Activated naive CD4-positive, alpha-beta T cell treated with anti-CD3 and anti-CD28 coated beads for 36 hours (primary cell): ENCODE measurements around the gene CTDSPL2. TPM values are rescaled to one million over a fixed set of nuclear protein-coding genes. Genes with fewer than 3 reads are reported as not detected.
"Not testable (repeated sequence)": the region's sequence is repeated elsewhere in the genome, so short reads cannot be mapped to it uniquely, and the experiment has no call there.

Source experiments
- CTCF ChIA-PET: fragments of 350-600 bp; sonication (Branson Sonifier 250); formaldehyde crosslinking; loops from one replicate; lab custom pipeline; 2021; ENCODE audit warnings: antibody characterized with exemption; lab: Charles Lee
- DNase-seq: peaks from one replicate; pipeline ENCODE4 v3.0.0-alpha.2; 2020
- H3K27ac Mint-ChIP-seq: one replicate; pipeline ENCODE4 v1.8.0; 2021; ENCODE audit warnings: mild to moderate bottlenecking, mixed read lengths
- H3K27me3 Mint-ChIP-seq: one replicate; pipeline ENCODE4 v1.8.0; 2021; ENCODE audit warnings: low read depth, mixed read lengths
- H3K36me3 Mint-ChIP-seq: one replicate; pipeline ENCODE4 v1.8.0; 2021; ENCODE audit warnings: low read depth, mixed read lengths
- H3K4me1 Mint-ChIP-seq: one replicate; pipeline ENCODE4 v1.8.0; 2021; ENCODE audit warnings: low read depth, mixed read lengths
- H3K4me3 Mint-ChIP-seq: one replicate; pipeline ENCODE4 v1.8.0; 2021; ENCODE audit warnings: mild to moderate bottlenecking, moderate library complexity, mixed read lengths
- H3K9me3 Mint-ChIP-seq: one replicate; pipeline ENCODE4 v1.8.0; 2021; ENCODE audit warnings: mixed read lengths
- intact Hi-C: fragments of 100-400 bp; cut with micrococcal nuclease; formaldehyde crosslinking; loops from one replicate; pipeline ENCODE4 v1.15.1; 2023
- total RNA-seq, 2 experiments: library from RNA; stranded (reverse); gene quantifications; one replicate each; pipeline ENCODE4 v1.2.3, GENCODE V29; 2021

Gene CTDSPL2
- total RNA-seq, 2 experiments from 2014 or later: 61.8 to 63.7 TPM

- CTCF ChIA-PET: interaction anchor here (0.6 kb wide), 1 partner anchor 15 kb away, joined by 3 read pairs; no protein-coding TSS in a partner anchor
- DNase-seq: no peak
- no peak overlapping the region for H3K27ac Mint-ChIP-seq
Observed at GRCh38 chr15:44443515-44443914, 16.1 kb downstream of the CTDSPL2 start.

DNA sequence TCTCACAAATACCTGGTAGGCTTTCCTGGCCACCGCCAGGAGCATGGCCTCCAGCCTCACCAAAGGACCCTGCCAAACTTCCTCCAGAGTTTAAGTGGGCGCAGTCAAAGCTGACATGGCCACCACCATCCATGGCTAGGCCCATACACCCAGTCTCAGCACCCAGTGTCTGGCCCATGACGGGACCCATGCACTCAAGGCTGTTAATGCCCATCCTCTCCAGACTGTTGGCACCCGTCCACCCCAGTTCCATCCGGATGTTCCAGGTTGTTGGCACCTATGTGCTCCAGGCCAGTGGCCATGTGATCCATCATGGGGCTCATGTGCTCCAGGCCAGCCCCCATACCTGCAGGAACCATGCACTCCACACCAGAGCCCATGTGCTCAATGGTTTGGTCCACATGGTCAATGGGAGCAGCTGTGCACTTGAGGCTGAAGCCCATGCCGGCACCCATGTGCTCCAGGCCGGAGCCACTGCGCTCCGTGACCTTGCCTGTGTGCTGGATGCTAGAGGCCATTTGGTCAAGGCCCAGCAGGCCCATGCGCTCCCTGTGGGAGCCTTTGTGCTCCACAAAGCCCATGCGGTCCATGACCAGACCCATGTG is 20.4 kb downstream of the CTDSPL2 start:
- intact Hi-C loops: no loop called here
- DNase-seq: no peak
- CTCF ChIA-PET: no interaction called here

More at GRCh38 chr15:44443515-44443914, 16.1 kb downstream of the CTDSPL2 start:
- Mint-ChIP-seq H3K27me3 (no peaks in the 10 kb centered on the region), H3K36me3 (peaks cover 32% of the 10 kb centered on the region), H3K4me1 (peaks cover 42% of the 10 kb centered on the region), H3K9me3 (no peaks in the 10 kb centered on the region), H3K4me3 (no peak overlapping the region)
- intact Hi-C loops: no loop called here

DNA sequence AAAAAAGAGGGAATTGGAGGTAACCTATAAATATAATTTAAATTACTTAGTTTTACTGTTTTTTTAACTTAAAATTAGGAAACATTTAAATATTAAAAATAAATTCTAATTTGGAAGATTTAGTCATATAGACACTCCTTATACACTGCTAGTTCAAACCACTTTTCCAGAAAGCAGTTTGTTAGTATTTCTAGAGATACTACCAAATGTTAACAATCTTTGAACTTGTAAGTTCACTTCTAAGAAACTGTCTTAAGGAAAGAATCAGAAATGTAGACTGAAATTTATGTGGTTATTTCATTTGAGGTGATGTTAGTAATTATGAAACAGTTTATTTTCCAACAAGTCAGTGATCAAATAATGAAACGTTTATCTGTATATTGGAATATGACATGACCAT is 22.7 kb downstream of the CTDSPL2 start:
- DNase-seq: no peak
- Mint-ChIP-seq H3K36me3 (peaks cover 22% of the 10 kb centered on the region), H3K4me1 (peaks cover 49% of the 10 kb centered on the region), H3K27ac (no peak overlapping the region), H3K4me3 (no peak overlapping the region), H3K27me3 (no peaks in the 10 kb centered on the region), H3K9me3 (peaks cover 3% of the 10 kb centered on the region)
- intact Hi-C loops: loop anchor here (2.0 kb wide), 1 partner anchor 13 kb away; no protein-coding TSS in a partner anchor
- CTCF ChIA-PET: no interaction called here

More for the DNA sequence above, 20.4 kb downstream of the CTDSPL2 start:
- Mint-ChIP-seq H3K27me3 (no peaks in the 10 kb centered on the region), H3K4me1 (peaks cover 44% of the 10 kb centered on the region), H3K4me3 (no peak overlapping the region), H3K27ac (no peak overlapping the region), H3K36me3 (peaks cover 22% of the 10 kb centered on the region), H3K9me3 (no peaks in the 10 kb centered on the region)

DNA sequence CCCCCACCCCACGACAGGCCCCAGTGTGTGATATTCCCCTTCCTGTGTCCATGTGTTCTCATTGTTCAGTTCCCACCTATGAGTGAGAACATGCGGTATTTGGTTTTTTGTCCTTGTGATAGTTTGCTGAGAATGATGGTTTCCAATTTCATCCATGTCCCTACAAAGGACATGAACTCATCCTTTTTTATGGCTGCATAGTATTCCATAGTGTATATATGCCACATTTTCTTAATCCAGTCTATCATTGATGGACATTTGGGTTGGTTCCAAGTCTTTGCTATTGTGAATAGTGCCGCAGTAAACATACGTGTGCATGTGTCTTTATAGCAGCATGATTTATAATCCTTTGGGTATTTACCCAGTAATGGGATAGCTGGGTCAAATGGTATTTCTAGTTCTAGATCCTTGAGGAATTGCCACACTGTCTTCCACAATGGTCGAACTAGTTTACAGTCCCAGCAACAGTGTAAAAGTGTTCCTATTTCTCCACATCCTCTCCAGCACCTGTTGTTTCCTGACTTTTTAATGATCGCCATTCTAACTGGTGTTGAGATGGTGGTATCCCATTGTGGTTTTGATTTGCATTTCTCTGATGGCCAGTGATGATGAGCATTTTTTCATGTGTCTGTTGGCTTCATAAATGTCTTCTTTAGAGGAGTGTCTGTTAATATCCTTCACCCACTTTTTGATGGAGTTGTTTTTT is 26.3 kb downstream of the CTDSPL2 start:
- DNase-seq, H3K9me3 Mint-ChIP-seq, CTCF ChIA-PET, H3K4me3 Mint-ChIP-seq, H3K27ac Mint-ChIP-seq, H3K27me3 Mint-ChIP-seq, intact Hi-C loops: not testable (repeated sequence)
- Mint-ChIP-seq H3K4me1 (peaks cover 52% of the 10 kb centered on the region), H3K36me3 (peaks cover 13% of the 10 kb centered on the region)

GRCh38 chr15:44458429-44458828 is 31.0 kb downstream of the CTDSPL2 start:
- peaks cover 31% of the 10 kb centered on the region for H3K4me1 Mint-ChIP-seq
- H3K36me3 Mint-ChIP-seq: peaks cover 26% of the 10 kb centered on the region
- no peak for DNase-seq
- intact Hi-C loops: no loop called here
- H3K27me3 Mint-ChIP-seq: no peaks in the 10 kb centered on the region
- CTCF ChIA-PET: interaction anchor here (0.7 to 1.1 kb wide), 2 partner anchors 20 to 160 kb away, joined by 3 to 5 read pairs; no protein-coding TSS in a partner anchor
- no peak overlapping the region for H3K4me3 Mint-ChIP-seq
- H3K9me3 Mint-ChIP-seq: peaks cover 3% of the 10 kb centered on the region
- no peak overlapping the region for H3K27ac Mint-ChIP-seq

GRCh38 chr15:44468709-44469385 is 41.4 kb downstream of the CTDSPL2 start:
- Mint-ChIP-seq H3K9me3 (peaks cover 2% of the 10 kb centered on the region), H3K27me3 (no peaks in the 10 kb centered on the region), H3K4me3 (no peak overlapping the region), H3K36me3 (peaks cover 25% of the 10 kb centered on the region), H3K4me1 (peaks cover 25% of the 10 kb centered on the region), H3K27ac (peak overlapping the region; percentile 65)
- CTCF ChIA-PET: interaction anchor here (0.5 kb wide), 1 partner anchor 49 kb away, joined by 3 read pairs; no protein-coding TSS in a partner anchor
- no peak for DNase-seq
- intact Hi-C loops: loop anchor here (1.0 kb wide), 1 partner anchor 42 kb away; the partner anchor contains the start of gene CTDSPL2

DNA sequence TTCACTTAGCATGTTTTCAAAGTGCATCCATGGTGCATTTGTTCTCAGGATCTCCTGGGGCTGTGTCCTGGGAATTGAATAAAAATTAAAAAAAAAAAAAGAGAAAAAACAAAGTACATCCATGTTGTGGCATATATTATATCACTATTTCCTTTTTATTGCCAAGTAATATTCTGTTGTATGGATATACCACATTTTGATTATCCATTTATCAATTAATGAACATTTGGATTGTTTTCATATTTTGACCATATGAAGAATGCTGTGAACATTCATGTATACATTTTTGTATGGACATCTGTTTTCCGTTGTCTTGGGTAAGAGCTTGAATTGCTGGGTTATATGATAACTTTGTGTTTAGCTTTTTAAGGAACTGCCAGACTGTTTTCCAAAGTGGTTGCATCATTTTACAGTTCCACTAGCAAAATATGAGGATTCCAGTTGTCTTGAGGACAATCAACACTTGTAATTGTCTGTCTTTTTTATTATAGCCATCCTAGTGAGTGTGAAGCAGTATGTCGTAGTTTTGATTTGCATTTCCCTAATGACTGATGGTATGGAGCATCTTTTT is 44.5 kb downstream of the CTDSPL2 start:
- Mint-ChIP-seq H3K27ac (no peak overlapping the region), H3K9me3 (peaks cover 2% of the 10 kb centered on the region), H3K27me3 (no peaks in the 10 kb centered on the region), H3K4me1 (peaks cover 24% of the 10 kb centered on the region), H3K36me3 (peaks cover 19% of the 10 kb centered on the region), H3K4me3 (no peak overlapping the region)
- DNase-seq: no peak
- intact Hi-C loops: no loop called here
- CTCF ChIA-PET: interaction anchor here (0.5 to 1.2 kb wide), 3 partner anchors 9 to 199 kb away, joined by 3 to 5 read pairs (median 3); no protein-coding TSS in a partner anchor

GRCh38 chr15:44479343-44479742 is 51.9 kb downstream of the CTDSPL2 start:
- no peaks in the 10 kb centered on the region for H3K9me3 Mint-ChIP-seq
- DNase-seq: no peak
- CTCF ChIA-PET: no interaction called here
- H3K27ac Mint-ChIP-seq: no peak overlapping the region
- H3K36me3 Mint-ChIP-seq: peaks cover 1% of the 10 kb centered on the region
- intact Hi-C loops: no loop called here
- no peaks in the 10 kb centered on the region for H3K27me3 Mint-ChIP-seq
- H3K4me1 Mint-ChIP-seq: peaks cover 17% of the 10 kb centered on the region
- no peak overlapping the region for H3K4me3 Mint-ChIP-seq

- Mint-ChIP-seq H3K4me3 (no peak overlapping the region), H3K4me1 (peaks cover 30% of the 10 kb centered on the region), H3K27ac (no peak overlapping the region), H3K36me3 (peaks cover 7% of the 10 kb centered on the region), H3K9me3 (no peaks in the 10 kb centered on the region), H3K27me3 (no peaks in the 10 kb centered on the region)
- DNase-seq: no peak
- CTCF ChIA-PET: interaction anchor here (1.5 kb wide), 1 partner anchor 19 kb away, joined by 3 read pairs; no protein-coding TSS in a partner anchor
- intact Hi-C loops: no loop called here
Observed at GRCh38 chr15:44482090-44482489, 54.7 kb downstream of the CTDSPL2 start.

DNA sequence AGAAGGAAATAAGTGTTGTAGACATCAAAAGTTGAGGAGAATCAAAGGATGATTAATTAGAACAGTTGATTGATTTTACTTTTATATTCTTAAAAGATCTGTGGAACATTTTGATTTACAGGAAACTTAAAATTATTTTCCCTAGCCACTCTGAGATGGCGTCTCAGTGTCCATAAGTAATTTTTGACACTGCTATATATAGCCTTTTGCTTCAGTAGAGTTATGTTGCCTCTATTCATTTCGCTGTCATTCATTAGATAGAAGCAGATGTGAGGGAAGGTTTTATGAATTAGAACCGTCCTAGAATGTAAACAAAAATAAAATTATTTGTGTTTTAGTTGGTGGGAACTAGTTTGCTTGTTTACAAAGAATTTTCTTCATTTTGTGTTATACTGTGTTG is 58.5 kb downstream of the CTDSPL2 start:
- Mint-ChIP-seq H3K36me3 (peaks cover 17% of the 10 kb centered on the region), H3K4me3 (no peak overlapping the region), H3K9me3 (no peaks in the 10 kb centered on the region), H3K27me3 (no peaks in the 10 kb centered on the region), H3K4me1 (peaks cover 38% of the 10 kb centered on the region), H3K27ac (no peak overlapping the region)
- DNase-seq: no peak
- CTCF ChIA-PET: interaction anchor here (1.5 kb wide), 1 partner anchor 55 kb away, joined by 5 read pairs; no protein-coding TSS in a partner anchor
- intact Hi-C loops: loop anchor here (1.0 to 2.0 kb wide), 3 partner anchors 59 to 178 kb away; partner anchors contain the start of gene CTDSPL2

DNA sequence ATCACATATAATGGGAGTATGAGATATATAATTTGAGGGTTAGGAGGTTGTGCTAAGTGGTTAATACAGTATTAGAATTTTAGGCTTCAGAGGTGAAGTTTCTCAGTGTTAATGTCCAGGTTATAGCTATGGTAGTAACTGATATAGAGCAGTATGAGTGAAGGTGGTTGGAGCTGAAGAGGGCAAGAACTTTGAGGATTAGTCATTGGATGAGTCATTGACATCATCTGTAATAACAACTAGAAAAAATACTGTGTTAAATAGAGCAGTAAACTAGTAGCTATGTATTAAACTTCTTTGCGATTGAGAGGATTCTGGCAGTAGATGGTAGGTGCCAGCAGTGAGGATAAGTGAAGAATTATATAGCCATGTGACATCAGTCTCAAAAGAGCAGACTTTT is 62.0 kb downstream of the CTDSPL2 start:
- Mint-ChIP-seq H3K27me3 (no peaks in the 10 kb centered on the region), H3K4me1 (peaks cover 41% of the 10 kb centered on the region), H3K27ac (no peak overlapping the region), H3K36me3 (peaks cover 26% of the 10 kb centered on the region), H3K4me3 (no peak overlapping the region), H3K9me3 (no peaks in the 10 kb centered on the region)
- DNase-seq: no peak
- intact Hi-C loops: loop anchor here (2.0 kb wide), 1 partner anchor 47 kb away; the partner anchor contains the start of gene EIF3J
- CTCF ChIA-PET: interaction anchor here (2.1 kb wide), 1 partner anchor 12 kb away, joined by 7 read pairs; no protein-coding TSS in a partner anchor
